M059J (cell line): Measurements from ENCODE around the gene PDE4D. TPM values are rescaled to one million over a fixed set of nuclear protein-coding genes. Genes with fewer than 3 reads are reported as not detected.

Source experiments
- DNase-seq: peaks from one replicate; pipeline ENCODE4 v3.0.0-alpha.2; 2012; ENCODE audit warnings: low read depth
- total RNA-seq: library from RNA; depleted of rRNA; stranded (reverse); fragments of >200 nt; shearing (Covaris generic); gene quantifications from 2 replicates; pipeline ENCODE4 v1.2.3, GENCODE V29; 2014

PDE4D gene
- total RNA-seq, 1 experiment from 2014 or later, result 14.9 TPM

DNA sequence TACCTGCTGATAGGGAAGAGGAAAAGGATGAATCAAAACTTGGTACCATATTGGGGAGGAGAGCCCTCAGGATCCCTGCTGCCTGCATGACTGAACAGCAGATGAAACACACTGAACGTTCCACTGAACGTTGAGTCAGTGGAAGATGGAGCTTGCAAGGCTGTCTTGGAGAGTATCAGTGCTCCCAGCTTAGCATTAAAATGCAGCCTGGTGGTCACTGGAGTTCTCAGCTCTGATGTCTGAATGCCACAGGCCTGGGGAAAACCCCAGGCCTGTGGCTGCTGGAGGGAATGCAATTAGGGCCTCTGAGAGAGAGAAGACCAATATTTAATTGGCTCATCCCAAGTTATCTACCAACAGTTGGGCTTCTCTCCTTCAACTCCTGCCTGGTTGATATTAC lies 54.5 kb downstream of the PDE4D start:
- peak; percentile 53 for DNase-seq

GRCh38 chr5:59838067-59838466 lies 55.5 kb downstream of the PDE4D start:
- DNase-seq, result no peak

DNA sequence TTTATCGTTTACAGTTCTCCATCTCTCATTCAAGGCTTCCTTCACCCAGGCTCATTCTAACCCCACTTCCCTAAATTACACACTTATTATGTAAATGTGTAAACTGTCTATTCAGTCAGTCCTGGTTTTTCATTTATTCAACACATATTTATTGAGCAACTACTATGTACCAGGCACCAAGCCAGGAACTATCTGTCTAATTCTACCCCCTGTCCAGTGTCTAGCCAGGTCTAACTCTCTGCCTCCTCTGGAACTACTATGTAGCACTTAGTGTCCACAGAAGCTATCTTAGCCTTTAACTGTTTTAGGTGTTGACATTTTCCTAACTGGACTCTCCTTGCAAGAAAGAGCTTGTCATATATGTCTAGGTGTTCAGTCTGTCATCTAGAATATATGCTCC lies 56.5 kb downstream of the PDE4D start:
- DNase-seq, result no peak

DNA sequence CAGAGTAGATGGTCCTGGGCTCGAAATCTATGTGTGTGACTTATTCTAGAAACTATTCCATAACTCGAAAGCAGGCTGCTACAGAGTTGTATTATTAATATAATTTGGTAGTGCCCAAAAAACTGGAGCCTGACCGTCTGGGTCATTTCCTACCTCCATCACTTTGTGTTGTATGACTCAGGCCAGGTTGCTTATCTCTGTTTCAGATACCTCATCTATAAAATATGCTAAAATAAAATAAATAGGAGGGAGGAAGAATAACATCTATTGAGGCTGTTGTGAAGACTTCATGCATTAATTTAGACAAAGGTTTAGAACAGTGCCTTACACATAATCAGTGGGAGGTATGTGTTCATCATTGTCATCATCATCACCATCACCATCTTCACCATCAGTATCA lies 57.7 kb downstream of the PDE4D start:
- peak; percentile 66 for DNase-seq

DNA sequence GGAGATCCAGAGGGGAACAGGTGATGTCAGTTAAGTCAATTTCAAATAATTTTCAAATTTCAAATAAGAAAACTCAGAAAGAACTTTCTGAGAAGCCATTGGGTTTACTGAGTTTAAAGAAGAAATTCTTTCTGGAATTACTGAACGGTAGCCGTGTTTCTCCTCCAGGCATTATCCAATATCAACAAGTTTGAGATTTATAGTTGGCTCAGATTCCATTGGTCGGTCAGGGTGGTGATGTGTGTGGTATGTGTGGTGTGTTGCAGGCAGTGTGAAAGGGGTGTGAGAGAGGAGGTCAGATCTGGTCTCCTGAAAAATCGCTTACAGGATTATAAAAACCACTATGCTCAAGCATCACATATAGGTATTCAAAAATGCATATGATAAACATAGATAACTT lies 60.1 kb downstream of the PDE4D start:
- DNase-seq, result peak; percentile 53

DNA sequence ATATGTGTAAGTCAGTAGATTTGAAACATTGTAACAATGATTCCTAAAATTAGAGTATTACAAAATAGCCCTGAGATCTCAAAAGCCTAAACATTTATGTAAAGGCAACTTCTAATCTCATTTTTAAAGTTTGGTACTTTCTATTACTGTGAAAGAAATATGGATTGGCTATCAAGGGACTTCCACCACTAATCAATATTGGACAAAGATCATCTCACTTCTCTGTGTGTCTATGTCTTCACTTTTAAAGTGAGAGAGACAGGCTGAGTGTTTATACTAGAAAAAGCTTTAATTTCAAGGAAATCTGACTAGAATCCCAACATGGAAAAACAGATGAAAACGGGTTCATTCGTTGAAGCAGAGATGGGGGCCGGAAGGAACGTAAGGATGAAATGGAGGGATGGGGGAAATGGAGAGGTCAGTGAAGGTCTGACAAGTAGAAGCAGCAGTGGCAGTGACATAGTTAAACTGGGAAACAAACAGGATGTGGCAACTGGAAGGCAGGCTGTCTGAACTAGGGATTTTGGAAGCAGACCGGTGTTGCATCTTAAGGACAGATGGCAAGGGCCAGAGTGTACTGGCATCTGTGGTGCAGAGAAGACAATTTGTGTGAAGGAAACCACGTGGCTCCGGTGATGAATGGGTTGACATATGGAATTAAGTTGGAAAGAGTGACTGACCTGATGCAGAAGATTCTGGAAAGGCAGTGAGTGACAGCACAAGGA lies 60.8 kb downstream of the PDE4D start:
- no peak for DNase-seq

DNA sequence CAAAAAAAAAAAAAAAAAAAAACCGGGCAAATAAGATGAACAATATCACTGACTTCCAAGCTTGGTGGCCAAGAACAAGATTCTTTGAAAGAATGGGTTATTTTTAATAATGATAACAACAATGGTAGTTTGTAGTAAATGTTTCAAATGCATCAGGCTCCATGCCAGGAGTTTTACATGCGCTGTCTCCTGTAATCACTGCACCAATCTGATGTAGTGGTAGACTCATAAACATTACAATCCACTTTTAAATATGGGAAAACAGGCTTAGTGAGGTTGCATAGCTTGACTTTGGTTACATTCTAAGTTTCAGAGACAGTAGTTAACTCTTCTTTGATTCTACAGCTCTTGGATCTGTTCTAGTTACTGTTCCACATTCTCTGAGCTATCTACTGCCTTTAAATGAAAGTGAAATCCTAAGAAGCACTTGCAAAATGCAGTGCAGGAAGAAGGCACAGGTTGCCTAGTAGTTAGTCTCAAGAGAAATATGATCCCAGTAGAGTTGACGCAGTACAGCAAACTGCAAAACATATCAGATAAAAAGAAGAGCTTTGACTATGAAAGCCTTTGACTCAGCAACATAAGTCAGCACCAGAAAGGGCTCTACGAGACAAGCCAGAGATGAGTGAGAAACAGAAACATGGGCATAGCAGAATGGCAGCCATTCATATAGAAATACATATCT lies 62.1 kb downstream of the PDE4D start:
- DNase-seq, result peak; percentile 85

GRCh38 chr5:59830536-59831200 lies 62.9 kb downstream of the PDE4D start:
- no peak for DNase-seq

DNA sequence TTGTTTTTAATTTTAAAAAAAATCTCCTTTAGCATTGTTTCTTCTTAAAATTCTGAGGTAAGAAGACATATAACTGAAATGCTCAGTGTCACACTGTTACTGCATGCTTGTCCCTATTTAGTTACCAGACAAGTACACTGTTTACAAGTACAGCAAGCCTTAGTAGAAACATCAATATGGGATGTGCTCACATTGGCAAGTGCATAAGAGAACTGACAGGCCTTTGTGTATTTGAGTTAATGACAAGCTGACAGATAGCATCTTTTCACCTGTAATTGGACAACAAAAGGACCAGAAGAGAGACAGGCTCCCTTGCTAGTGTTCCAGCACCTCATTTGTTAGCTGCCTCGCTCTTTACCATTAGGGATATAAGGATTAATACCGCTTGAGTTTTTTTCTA lies 63.6 kb downstream of the PDE4D start:
- DNase-seq, result no peak

GRCh38 chr5:59829386-59829785 lies 64.1 kb downstream of the PDE4D start:
- DNase-seq, result peak; percentile 87

- no peak for DNase-seq
These were observed 64.9 kb downstream of the PDE4D start for GRCh38 chr5:59828623-59829022.

DNA sequence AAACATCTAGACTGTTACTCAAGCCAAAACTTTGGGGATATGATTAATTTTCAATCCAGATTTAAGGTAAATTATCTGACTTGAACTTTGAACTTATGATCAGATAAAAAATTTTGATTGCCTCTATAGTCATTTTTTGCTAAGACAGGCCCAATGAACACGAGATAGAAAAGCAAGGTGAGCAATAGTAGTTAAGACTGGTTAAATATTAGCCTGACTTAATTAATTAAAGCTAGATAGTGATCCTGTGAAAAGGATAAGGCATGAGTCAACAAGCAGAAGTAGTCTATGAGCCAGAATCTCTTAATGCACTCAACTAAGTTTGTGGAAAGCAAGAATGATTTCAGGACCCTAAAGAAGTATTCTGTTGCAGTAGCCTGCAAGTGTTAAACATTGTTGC lies 66.5 kb downstream of the PDE4D start:
- no peak for DNase-seq

DNA sequence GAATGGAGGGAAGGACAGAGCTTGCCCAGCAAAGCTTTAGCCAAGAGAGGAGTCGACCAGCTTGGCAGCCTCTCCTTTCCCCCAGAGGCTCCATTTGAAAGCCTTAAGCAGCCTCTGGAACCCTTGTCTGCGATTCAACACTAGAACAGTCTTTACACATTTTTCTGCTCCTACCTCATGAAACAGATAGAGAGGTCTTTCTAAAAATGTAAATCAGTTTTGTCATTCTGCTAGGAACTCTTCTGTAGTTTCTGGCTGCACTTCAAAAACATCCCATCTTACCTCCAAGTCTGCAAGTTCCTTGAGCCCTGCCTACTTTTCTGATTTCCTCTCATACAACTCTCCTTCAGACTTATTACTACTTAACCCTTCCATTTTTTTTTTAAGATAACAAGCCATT lies 70.1 kb downstream of the PDE4D start:
- DNase-seq, result no peak

DNA sequence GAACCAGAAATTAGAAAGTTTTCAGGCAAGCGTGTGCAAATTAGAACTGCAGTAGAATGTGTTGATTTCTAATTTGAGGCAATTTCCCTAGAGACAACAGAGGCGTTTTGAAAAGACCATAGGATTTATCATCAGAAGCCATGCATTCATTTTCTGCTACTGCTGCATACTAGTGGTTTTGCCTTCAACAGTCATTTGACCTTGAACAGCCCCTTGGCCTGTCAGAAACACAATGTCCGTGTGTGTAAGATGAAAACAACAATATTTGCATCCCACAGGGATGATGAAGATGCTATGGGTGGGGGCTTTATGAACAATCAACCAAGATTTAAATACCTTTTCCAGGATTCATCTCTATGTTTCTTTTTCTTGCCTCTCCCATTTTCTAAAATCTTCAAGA lies 73.7 kb downstream of the PDE4D start:
- peak; percentile 47 for DNase-seq

- DNase-seq, result no peak
These were observed 76.0 kb downstream of the PDE4D start for GRCh38 chr5:59817536-59817935.

GRCh38 chr5:59816654-59817300 lies 76.7 kb downstream of the PDE4D start:
- no peak for DNase-seq

- no peak for DNase-seq
These were observed 79.0 kb downstream of the PDE4D start for GRCh38 chr5:59814537-59814872.

DNA sequence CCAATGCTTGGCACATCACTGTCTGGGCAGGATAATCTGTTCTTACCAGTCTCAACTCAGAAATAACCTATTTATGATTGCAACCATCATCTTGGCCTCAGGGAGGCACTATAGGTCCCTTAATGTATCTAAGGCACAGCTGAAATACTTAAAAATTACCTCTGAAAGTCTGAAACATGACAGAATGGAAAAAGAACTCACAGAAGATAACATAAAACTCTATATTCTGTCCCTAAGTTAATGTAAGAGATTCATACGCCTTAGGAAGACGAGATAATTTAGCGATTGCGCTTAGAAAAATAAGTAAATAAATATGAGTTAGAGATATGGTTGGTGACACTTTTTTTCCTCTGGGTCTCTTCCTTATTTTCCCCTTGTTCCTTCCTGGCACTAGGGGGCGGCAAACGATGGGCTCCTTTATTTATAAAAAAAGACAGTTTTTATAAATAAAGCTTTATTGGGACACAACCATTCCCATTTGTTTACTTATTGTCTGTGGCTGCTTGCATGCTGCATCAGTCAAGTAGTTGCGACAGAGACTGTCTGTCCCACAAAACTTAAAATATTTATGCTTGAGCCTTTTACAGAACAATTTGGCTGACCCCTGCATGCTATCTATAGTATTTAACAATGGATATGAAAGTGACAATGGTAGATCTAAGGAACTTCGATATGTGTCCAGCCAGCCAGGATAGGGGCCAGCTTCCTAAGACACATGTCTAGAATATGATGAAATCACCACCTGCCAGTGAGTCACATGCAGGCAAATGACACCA lies 79.6 kb downstream of the PDE4D start:
- peak; percentile 85 for DNase-seq

GRCh38 chr5:59810041-59810440 lies 83.5 kb downstream of the PDE4D start:
- peak; percentile 70 for DNase-seq

GRCh38 chr5:59807806-59808205 lies 85.7 kb downstream of the PDE4D start:
- DNase-seq, result no peak

- no peak for DNase-seq
These were observed 93.1 kb downstream of the PDE4D start for GRCh38 chr5:59800347-59800893.
